ENCODE results near the gene NPR3. TPM values are rescaled to one million over a fixed set of nuclear protein-coding genes. Genes with fewer than 3 reads are reported as not detected.
A peak's percentile ranks its signal among the peaks of the same experiment; 100 is the strongest.

Gene NPR3, protein sequence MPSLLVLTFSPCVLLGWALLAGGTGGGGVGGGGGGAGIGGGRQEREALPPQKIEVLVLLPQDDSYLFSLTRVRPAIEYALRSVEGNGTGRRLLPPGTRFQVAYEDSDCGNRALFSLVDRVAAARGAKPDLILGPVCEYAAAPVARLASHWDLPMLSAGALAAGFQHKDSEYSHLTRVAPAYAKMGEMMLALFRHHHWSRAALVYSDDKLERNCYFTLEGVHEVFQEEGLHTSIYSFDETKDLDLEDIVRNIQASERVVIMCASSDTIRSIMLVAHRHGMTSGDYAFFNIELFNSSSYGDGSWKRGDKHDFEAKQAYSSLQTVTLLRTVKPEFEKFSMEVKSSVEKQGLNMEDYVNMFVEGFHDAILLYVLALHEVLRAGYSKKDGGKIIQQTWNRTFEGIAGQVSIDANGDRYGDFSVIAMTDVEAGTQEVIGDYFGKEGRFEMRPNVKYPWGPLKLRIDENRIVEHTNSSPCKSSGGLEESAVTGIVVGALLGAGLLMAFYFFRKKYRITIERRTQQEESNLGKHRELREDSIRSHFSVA
- 9.8 TPM for polyA plus RNA-seq
- long read RNA-seq, donor 1, partial matches to known transcripts: 0 of 4 reads
- long read RNA-seq, donor 1, other reads (novel, unspliced or antisense): 0 of 4 reads
- long read RNA-seq, donor 2, full-length matches to known transcripts: 5 of 5 reads
- long read RNA-seq, donor 2, partial matches to known transcripts: 0 of 5 reads
- long read RNA-seq, donor 2, other reads (novel, unspliced or antisense): 0 of 5 reads
- long read RNA-seq, donor 3, full-length matches to known transcripts: 1 of 1 reads
- long read RNA-seq, donor 3, partial matches to known transcripts: 0 of 1 reads
- long read RNA-seq, donor 3, other reads (novel, unspliced or antisense): 0 of 1 reads
- long read RNA-seq, donor 4: 0 reads
- long read RNA-seq, donor 5, full-length matches to known transcripts: 1 of 1 reads
- long read RNA-seq, donor 5, partial matches to known transcripts: 0 of 1 reads
- long read RNA-seq, donor 5, other reads (novel, unspliced or antisense): 0 of 1 reads
- long read RNA-seq, donor 6, full-length matches to known transcripts: 2 of 2 reads
- long read RNA-seq, donor 6, partial matches to known transcripts: 0 of 2 reads
- long read RNA-seq, donor 6, other reads (novel, unspliced or antisense): 0 of 2 reads
- long read RNA-seq, donor 7, full-length matches to known transcripts: 5 of 5 reads
- long read RNA-seq, donor 7, partial matches to known transcripts: 0 of 5 reads
- long read RNA-seq, donor 7, other reads (novel, unspliced or antisense): 0 of 5 reads
- long read RNA-seq, donor 8, full-length matches to known transcripts: 4 of 4 reads
- long read RNA-seq, donor 8, partial matches to known transcripts: 0 of 4 reads
- long read RNA-seq, donor 8, other reads (novel, unspliced or antisense): 0 of 4 reads
- long read RNA-seq, donor 9, partial matches to known transcripts: 0 of 2 reads
- long read RNA-seq, donor 9, other reads (novel, unspliced or antisense): 0 of 2 reads
- long read RNA-seq, donor 10, partial matches to known transcripts: 0 of 2 reads
- long read RNA-seq, donor 10, other reads (novel, unspliced or antisense): 0 of 2 reads
- long read RNA-seq, donor 11, full-length matches to known transcripts: 5 of 5 reads
- long read RNA-seq, donor 11, partial matches to known transcripts: 0 of 5 reads
- long read RNA-seq, donor 11, other reads (novel, unspliced or antisense): 0 of 5 reads

DNA sequence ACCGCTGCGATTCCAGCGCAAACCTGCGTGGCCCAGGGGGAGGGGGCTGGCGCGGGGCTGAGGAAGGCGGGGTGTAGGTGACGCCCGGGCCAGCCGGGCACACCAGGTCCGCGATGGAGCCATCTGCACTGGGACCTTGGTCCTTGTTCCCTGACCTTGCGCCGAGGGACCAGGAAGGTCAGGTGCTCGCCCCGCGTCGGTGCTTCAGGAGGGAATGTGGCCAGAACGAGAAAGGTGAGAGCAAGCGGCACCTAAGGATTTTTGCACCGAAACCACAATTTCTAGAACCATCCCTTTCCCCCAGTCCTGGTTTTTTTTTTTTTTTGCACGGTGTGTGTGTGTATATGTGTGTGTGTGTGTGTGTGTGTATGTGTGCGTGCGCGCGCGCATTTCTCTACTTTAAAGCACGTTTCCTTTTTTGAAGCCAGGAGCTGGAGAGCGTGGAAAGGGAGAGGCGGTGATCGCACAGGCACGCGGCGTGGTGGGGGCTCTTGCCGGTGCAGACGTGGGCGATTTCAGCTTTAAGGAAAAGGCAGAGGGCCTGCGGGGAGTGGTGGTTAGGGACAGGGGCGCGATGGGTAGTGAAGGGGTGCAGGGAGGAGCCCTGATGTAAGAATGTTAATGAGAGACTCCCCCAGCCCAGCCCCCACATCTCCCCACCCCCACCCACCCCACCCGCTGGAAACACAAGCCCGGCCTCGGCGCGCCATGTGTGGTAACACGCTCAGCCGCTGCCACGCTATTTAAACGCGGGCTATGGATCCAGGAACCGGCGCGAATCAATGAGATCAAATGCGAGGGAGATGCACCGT lies at the start of gene NPR3:
Gene NPR3 (plus strand): TSS at position 772 of the 812 bp plus-strand sequence. CDS start 456 bp downstream, outside the sequence.
- H3K27me3 ChIP-seq (ENCODE audit: control insufficient read depth, insufficient read depth, low read length): peaks cover 64% of the 10 kb centered on the region
- peak within 1 kb of the TSS; percentile 60 for H3K4me3 ChIP-seq (ENCODE audit: low read length)
- peak in 1 of 2 donors; percentile 37 for DNase-seq
- peaks cover 8% of the 10 kb centered on the region for H3K9me3 ChIP-seq (ENCODE audit: control insufficient read depth, low read depth, low read length)
- H3K36me3 ChIP-seq (ENCODE audit: control insufficient read depth, insufficient read depth, low read length): no peaks in the 10 kb centered on the region
- H3K27ac ChIP-seq (ENCODE audit: low read length): peak within 1 kb of the TSS; percentile 83
- WGBS (ENCODE audit: insufficient coverage, low lambda C conversion rate): no CpG with 5 or more reads among the region's 55 CpGs
- no peaks in the 10 kb centered on the region for H3K4me1 ChIP-seq (ENCODE audit: control insufficient read depth, insufficient read depth, low read length)

DNA sequence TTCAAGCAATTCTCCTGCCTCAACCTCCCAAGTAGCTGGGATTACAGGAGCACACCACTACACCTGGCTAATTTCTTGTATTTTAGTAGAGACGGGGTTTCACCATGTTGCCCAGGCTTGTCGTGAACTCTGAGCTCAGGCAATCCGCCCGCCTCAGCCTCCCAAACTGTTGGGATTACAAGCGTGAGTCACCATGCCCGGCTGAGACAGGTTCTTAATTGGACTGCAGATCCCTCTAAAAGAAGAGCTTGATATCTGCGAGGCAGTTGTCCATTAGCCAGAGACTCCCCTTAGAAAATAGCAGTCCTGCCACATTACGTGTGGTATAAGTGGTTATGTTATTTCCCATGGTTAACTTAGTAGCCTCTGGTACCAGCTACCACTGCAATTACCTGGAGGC lies 46.6 kb upstream of the NPR3 start:
- WGBS (ENCODE audit: insufficient coverage, low lambda C conversion rate): no CpG with 5 or more reads among the region's 8 CpGs
- Histone ChIP-seq H3K27ac (ENCODE audit: low read length) (no peak overlapping the region), H3K4me1 (ENCODE audit: control insufficient read depth, insufficient read depth, low read length) (no peaks in the 10 kb centered on the region), H3K27me3 (ENCODE audit: control insufficient read depth, insufficient read depth, low read length) (no peaks in the 10 kb centered on the region), H3K4me3 (ENCODE audit: low read length) (no peak overlapping the region), H3K9me3 (ENCODE audit: control insufficient read depth, low read depth, low read length) (no peaks in the 10 kb centered on the region), H3K36me3 (ENCODE audit: control insufficient read depth, insufficient read depth, low read length) (no peaks in the 10 kb centered on the region)
- no peak for DNase-seq

DNA sequence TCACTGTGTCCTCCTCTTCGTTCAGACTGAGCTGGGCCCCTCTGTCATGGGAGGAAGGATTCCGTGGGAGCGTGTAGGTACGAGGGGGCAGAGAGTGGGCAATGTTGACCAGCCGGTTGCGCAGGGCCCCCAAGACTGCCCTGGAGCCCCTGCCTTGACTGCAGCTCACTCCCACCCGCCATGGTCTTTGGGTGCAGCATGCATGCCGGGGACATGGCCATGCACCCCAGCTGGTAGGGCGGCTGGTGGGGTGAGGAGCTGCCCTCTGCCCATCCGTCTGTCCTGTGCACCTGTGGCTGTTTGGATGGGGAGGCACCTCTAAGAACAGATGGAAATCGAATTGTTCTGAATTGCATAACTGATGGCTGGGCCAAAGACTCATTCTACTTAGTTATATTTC lies 42.6 kb upstream of the NPR3 start:
- no CpG with 5 or more reads among the region's 11 CpGs for WGBS (ENCODE audit: insufficient coverage, low lambda C conversion rate)
- peaks cover 4% of the 10 kb centered on the region for H3K9me3 ChIP-seq (ENCODE audit: control insufficient read depth, low read depth, low read length)
- H3K4me1 ChIP-seq (ENCODE audit: control insufficient read depth, insufficient read depth, low read length): no peaks in the 10 kb centered on the region
- no peak for DNase-seq
- no peak overlapping the region for H3K27ac ChIP-seq (ENCODE audit: low read length)
- H3K36me3 ChIP-seq (ENCODE audit: control insufficient read depth, insufficient read depth, low read length): no peaks in the 10 kb centered on the region
- H3K27me3 ChIP-seq (ENCODE audit: control insufficient read depth, insufficient read depth, low read length): no peaks in the 10 kb centered on the region
- no peak overlapping the region for H3K4me3 ChIP-seq (ENCODE audit: low read length)

DNA sequence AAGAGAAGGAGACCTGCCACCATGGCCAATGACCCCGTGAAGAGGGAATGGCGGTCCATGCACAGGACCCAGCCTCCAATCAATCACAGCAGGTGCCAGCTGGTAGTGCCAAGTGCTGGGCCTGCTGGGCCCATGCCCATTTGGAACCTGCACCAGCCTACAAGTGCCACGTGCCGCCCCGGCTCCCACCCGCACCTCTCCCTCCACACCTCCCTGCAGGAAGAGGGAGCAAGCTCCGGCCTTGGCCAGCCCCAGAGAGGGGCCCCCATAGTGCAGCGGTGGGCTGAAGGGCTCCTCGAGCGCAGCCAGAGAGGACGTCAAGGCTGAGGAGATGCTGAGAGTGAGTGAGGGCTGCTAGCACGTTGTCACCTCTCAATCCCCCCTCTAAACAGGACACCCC lies 37.8 kb upstream of the NPR3 start:
- WGBS (ENCODE audit: insufficient coverage, low lambda C conversion rate): no CpG with 5 or more reads among the region's 12 CpGs
- H3K4me1 ChIP-seq (ENCODE audit: control insufficient read depth, insufficient read depth, low read length): no peaks in the 10 kb centered on the region
- H3K36me3 ChIP-seq (ENCODE audit: control insufficient read depth, insufficient read depth, low read length): no peaks in the 10 kb centered on the region
- no peak overlapping the region for H3K4me3 ChIP-seq (ENCODE audit: low read length)
- no peak overlapping the region for H3K27ac ChIP-seq (ENCODE audit: low read length)
- H3K9me3 ChIP-seq (ENCODE audit: control insufficient read depth, low read depth, low read length): peaks cover 4% of the 10 kb centered on the region
- no peak for DNase-seq
- H3K27me3 ChIP-seq (ENCODE audit: control insufficient read depth, insufficient read depth, low read length): no peaks in the 10 kb centered on the region

DNA sequence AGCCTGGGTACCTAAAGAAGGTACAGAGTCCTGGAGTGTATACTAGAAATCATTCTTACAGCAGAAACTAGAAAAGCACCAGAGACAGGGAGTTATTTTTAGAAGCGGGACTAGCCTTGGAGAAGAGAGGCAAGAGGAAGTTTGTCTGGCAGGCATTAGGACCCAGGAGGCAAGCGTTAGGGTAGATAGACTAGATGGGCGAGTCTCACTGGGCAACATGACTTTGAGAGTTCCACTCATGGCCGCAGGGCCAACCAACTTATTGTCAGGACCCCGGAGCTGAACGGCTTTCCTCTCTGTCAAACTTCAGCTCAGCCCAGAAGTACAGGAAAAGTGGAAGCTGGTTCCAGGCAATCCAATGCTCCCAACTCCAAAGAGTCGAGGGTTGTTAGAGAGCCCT lies 34.1 kb upstream of the NPR3 start:
- Histone ChIP-seq H3K27me3 (ENCODE audit: control insufficient read depth, insufficient read depth, low read length) (no peaks in the 10 kb centered on the region), H3K4me1 (ENCODE audit: control insufficient read depth, insufficient read depth, low read length) (no peaks in the 10 kb centered on the region), H3K9me3 (ENCODE audit: control insufficient read depth, low read depth, low read length) (peaks cover 4% of the 10 kb centered on the region), H3K36me3 (ENCODE audit: control insufficient read depth, insufficient read depth, low read length) (no peaks in the 10 kb centered on the region), H3K27ac (ENCODE audit: low read length) (no peak overlapping the region), H3K4me3 (ENCODE audit: low read length) (no peak overlapping the region)
- 100% methylated on average over 1 of the region's 7 CpGs for WGBS (ENCODE audit: insufficient coverage, low lambda C conversion rate)
- DNase-seq: no peak

DNA sequence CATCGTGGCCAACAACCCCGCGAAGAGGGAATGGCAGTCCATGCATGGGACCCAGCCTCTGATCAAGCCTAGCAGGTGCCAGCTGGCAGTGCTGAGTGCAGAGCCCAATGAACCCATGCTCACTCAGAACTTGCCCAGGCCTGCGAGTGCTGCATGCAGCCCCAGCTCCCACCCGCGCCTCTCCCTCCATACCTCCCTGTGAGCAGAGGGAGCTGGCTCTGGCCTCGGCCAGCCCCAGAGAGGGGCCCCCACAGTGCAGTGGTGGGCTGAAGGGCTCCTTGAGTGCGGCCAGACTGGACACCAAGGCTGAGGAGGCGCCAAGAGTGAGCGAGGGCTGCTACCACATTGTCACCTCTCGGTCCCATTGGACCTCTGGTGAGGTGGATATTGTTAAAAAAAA lies 32.6 kb upstream of the NPR3 start:
- no peaks in the 10 kb centered on the region for H3K36me3 ChIP-seq (ENCODE audit: control insufficient read depth, insufficient read depth, low read length)
- no peak overlapping the region for H3K4me3 ChIP-seq (ENCODE audit: low read length)
- no peak overlapping the region for H3K27ac ChIP-seq (ENCODE audit: low read length)
- WGBS (ENCODE audit: insufficient coverage, low lambda C conversion rate): no CpG with 5 or more reads among the region's 11 CpGs
- no peaks in the 10 kb centered on the region for H3K9me3 ChIP-seq (ENCODE audit: control insufficient read depth, low read depth, low read length)
- H3K4me1 ChIP-seq (ENCODE audit: control insufficient read depth, insufficient read depth, low read length): no peaks in the 10 kb centered on the region
- H3K27me3 ChIP-seq (ENCODE audit: control insufficient read depth, insufficient read depth, low read length): no peaks in the 10 kb centered on the region
- DNase-seq: no peak

DNA sequence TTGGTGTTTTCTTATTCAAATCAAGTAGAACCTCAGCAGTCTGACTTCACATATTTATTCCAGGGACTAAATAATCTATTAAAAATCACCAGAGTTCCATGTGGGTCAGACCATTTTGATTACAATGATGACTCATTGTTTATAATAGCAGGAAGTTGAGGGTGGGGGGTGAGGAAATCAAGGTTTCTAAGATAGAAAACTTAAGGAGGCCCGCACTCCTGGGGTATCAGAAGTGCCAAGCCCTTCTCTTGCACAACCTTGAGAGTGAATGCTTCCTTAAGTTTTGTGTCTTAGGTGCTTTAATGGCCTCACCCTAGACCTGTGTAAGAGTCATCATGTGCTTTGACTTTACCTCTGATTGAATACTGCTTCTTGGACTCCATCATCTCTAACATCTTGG lies 31.9 kb upstream of the NPR3 start:
- Histone ChIP-seq H3K4me1 (ENCODE audit: control insufficient read depth, insufficient read depth, low read length) (no peaks in the 10 kb centered on the region), H3K36me3 (ENCODE audit: control insufficient read depth, insufficient read depth, low read length) (no peaks in the 10 kb centered on the region), H3K9me3 (ENCODE audit: control insufficient read depth, low read depth, low read length) (no peaks in the 10 kb centered on the region), H3K27me3 (ENCODE audit: control insufficient read depth, insufficient read depth, low read length) (no peaks in the 10 kb centered on the region), H3K27ac (ENCODE audit: low read length) (no peak overlapping the region), H3K4me3 (ENCODE audit: low read length) (no peak overlapping the region)
- no CpG with 5 or more reads among the region's 1 CpG for WGBS (ENCODE audit: insufficient coverage, low lambda C conversion rate)
- no peak for DNase-seq

DNA sequence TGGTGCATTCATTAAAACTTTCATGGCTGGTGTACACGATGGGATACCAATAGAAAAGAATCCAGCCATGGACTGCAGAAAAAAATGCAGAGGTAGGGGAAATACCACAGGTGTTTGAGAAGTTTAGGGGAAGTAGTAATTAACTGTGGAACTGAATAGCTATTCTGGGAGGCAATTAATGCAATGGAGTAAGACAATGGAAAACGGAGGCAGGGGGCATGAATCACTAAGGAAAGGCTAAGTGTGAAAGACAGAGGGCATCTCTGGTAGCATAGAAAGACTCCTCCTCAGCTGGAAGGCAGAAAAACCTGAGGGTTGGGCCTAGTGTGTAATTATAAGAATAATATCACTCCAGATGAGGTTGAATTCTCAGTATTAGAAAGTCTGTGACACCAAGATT lies 30.9 kb upstream of the NPR3 start:
- no peaks in the 10 kb centered on the region for H3K36me3 ChIP-seq (ENCODE audit: control insufficient read depth, insufficient read depth, low read length)
- no peaks in the 10 kb centered on the region for H3K9me3 ChIP-seq (ENCODE audit: control insufficient read depth, low read depth, low read length)
- no peak overlapping the region for H3K4me3 ChIP-seq (ENCODE audit: low read length)
- no peak for DNase-seq
- no peaks in the 10 kb centered on the region for H3K27me3 ChIP-seq (ENCODE audit: control insufficient read depth, insufficient read depth, low read length)
- 80% methylated on average over 2 of the region's 2 CpGs for WGBS (ENCODE audit: insufficient coverage, low lambda C conversion rate)
- H3K27ac ChIP-seq (ENCODE audit: low read length): no peak overlapping the region
- no peaks in the 10 kb centered on the region for H3K4me1 ChIP-seq (ENCODE audit: control insufficient read depth, insufficient read depth, low read length)

DNA sequence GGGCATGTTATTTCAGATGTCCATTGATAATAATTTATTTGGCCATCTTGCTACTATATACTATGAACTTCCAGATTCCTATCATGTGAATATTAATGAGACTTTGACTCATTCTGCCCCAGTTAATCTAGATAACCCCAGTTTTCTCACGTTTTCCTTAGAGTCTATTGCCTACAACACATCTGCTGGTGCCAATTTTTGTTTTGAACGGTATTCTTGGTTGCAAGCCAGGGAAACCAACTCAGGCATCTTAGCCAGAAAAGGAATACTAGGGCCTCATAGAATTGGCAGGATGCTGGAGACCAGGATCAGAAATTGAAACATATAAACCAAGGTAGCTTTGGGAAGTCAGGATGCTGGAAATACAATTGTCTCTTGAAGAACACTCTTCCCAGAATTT lies 28.0 kb upstream of the NPR3 start:
- no peaks in the 10 kb centered on the region for H3K9me3 ChIP-seq (ENCODE audit: control insufficient read depth, low read depth, low read length)
- no peak overlapping the region for H3K27ac ChIP-seq (ENCODE audit: low read length)
- no peak for DNase-seq
- WGBS (ENCODE audit: insufficient coverage, low lambda C conversion rate): 60% methylated on average over 1 of the region's 2 CpGs
- H3K4me1 ChIP-seq (ENCODE audit: control insufficient read depth, insufficient read depth, low read length): no peaks in the 10 kb centered on the region
- no peaks in the 10 kb centered on the region for H3K27me3 ChIP-seq (ENCODE audit: control insufficient read depth, insufficient read depth, low read length)
- H3K36me3 ChIP-seq (ENCODE audit: control insufficient read depth, insufficient read depth, low read length): no peaks in the 10 kb centered on the region
- H3K4me3 ChIP-seq (ENCODE audit: low read length): no peak overlapping the region

Data from large intestine (tissue), 12 donors.